ENCODE results near the gene TNFRSF9.

TNFRSF9 gene

DNA sequence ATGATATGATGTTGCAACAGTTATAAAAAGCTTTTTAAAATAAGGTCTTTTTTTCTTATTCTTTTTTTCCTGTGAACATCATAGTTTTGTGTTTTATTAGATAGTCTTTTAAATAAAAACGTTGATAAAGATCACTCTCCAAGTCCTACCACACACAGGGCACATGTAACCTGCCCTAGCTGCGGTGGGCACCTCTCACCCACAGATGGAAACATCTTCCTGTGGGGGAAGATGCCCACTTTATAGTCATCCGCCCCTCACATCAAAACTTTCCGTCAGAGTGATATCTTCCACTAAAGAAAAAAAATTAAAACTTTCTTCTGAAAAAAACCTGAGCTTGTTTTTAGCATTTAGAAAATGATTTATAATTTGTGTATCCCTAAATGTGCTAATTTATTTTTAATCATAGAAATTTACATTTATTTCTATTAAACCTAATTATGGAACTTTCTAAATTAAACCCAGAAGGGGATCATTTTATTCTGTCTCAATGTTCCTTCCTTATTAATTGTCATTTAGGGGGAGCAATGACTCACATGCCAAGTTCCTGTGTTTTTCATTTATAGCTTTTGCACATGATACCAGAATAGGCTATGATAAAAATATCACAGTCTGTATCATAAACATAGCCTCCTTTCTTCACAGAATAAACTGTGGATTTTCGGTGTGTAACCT is 24.7 kb downstream of the TNFRSF9 start:
- DNase-seq: no peak

DNA sequence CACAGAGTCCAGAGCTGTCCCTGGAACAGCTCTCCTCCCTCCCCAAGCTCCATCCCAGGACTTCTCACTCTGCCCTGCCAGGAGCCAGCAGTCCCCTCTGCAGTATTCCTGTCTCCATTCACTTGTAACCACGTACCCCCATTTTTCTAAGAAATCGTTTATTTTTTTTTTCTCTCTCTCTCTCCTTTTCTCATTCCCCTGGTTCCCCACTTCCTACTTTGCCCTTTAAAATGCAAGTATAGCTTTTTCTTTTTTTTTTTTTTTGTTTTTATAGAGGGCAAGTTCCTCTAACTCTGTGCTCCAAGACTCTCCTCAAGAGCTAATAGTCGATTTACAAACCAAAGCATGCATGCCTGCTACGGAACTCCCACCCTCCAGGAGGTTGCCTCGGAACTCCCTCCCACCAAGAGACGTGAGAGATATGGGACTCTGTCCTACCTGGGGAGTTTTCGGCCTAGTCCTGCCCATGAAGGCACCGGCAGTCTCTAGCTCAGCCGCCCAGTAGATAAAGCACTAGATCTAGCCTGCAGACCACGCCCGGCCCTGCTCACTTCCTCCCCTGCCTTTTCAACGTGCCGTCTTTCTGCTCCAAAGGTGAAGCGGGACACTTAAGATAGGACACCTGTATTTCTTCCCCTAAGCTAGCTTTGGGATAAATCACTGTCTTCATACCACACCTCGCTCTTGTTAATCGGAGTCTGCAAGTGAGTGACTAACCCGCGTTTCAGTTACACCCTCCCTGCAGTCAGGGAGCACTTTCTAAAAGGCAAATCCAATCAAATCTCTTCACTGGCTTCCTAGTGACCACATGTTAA is 27.7 kb downstream of the TNFRSF9 start:
- DNase-seq: no peak

DNA sequence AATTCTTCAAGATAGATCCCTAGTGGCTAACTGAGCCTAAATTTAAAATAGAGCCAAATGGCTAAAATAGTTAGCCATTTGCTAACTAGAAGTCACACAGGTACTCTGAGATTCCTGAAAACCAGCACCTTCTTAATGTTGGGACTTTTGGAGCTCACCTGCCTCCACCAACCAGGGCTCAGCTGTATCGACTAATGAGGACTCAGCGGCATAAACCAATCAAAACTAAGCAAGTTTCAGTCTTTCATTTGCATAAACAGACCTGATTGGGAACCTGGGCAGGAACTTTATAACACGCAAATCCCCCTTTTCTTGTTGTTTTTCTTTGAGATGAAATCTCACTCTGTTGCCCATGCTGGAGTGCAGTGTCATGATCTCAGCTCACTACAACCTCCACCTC is 28.5 kb downstream of the TNFRSF9 start:
- no peak for DNase-seq

DNA sequence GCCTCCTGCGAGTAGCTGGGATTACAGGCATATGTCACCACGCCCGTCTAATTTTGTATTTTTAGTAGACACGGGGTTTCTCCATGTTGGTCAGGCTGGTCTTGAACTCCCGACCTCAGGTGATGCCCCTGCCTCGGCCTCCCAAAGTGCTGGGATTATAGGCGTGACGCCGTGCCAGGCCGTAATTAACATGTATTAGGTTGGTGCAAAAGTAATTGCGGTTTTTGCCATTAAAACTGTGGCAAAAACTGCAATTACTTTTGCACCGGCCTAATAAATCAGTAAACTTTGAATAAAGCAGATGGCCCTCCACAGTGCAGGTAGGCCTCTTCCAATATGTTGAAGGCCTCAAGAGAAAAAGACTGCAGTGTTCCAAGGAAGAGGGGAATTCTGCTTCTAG is 35.4 kb downstream of the TNFRSF9 start:
- no peak for DNase-seq

DNA sequence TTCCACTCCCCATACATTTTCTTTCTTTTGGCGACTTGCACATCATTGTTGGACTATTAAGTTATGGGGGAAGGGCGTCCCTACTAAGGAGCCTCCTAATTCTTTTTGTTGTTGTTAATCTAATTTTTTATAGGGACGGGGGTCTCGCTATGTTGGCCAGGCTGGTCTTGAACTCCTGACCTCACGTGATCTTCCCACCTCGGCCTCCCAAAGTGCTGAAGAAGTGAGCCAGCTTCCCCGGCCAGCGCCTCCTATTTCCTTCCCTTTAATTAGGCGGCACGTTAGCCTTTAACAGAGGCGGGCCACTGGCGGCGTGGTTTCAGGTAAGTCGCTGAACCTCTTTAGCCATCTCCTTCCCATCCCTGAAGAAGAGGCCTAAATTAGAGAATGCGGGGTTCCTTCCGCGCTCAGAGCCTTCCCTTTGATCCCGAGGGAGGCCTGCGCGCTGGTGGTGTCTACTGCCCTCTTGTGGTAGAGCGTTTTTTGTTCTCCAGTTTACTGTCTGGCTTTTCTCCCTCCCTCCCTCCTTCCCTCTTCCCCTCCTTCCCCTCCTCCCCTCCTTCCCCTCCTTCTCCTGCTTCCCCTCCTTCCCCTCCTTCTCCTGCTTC is 38.1 kb downstream of the TNFRSF9 start:
- peak; percentile 72 for DNase-seq

DNA sequence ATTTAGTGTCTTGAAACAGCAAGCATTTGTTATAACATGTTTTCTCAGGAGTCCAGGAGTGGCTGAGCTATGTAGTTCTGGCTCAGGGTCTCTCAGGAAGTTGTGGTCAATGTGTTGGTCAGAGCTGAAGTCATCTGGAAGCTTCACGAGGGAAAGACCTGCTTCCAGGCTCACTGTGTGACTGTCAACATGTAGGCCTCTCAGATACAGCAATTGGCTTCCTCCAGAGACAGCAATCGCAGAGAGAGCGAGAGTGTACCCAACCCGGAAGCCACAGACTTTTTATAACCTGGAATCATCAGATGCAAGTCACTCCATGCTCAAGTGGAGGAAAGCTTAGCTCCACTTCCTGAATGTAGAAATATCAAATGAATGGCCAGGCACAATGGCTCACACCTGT is 40.9 kb downstream of the TNFRSF9 start:
- peak; percentile 16 for DNase-seq

DNA sequence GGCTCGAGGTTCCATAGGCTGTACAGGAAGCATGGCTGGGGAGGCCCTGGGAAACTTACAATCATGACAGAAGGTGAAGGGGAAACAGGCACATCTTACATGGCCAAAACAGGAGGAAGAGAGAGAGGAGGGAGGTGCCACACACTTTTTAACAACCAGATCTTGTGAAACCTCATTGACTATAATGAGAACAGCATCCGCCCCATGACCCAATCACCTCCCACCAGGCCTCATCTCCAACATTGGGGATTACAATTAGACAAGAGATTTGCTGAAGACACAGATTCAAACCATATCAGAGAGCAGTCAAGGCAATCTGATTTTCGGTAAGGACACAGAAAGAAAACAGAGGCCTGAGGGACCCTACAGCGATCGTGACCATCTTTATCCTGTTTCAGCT is 41.7 kb downstream of the TNFRSF9 start:
- DNase-seq: no peak

DNA sequence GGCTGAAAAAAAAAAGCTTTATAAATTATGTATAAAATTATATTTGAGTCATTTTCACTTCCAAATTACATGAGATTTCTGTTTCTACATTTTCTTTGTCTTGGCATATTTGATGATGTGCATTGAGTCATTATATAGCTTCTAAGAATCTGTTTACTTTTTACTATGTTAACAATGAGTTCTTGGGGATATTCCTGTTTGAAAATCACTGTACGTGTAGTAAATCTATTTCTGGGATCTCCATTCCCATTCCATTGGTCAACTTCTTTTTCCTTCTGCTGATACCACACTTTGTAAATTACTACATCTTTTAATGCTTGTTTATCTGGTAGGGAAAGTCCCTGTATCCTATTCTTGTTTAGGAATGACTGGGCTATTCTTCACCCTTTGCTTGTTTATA is 43.6 kb downstream of the TNFRSF9 start:
- no peak for DNase-seq

DNA sequence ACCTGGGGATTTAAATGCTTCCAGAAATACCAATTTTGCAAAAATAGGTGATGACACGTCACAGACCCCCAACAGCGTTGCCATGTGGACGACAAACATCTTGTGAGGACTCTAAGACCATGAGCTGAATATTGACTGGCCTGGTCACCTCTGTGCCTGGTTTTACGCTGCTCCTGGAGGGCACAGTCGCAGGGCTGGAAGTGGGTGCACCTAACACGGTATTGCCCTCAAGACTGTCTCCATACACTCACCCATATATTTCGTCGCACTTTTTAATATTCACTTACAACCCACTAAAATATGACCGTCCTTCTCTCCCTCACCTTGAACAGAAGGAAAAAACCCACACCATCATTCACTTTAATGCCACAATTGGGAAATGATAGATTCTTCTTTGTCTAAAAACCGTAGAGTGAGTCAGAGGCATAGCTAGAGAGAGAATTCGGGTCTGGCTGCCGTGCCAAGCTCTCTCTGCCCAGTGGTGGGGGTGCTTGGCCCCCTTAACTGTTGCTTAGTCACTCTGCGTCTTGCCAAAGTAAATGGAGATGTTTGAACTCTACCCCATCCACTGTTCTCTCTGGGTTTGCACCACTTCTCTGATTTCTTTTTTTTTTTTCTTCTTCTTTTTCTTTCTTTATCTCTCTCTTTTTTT is 47.0 kb downstream of the TNFRSF9 start:
- no peak for DNase-seq

DNA sequence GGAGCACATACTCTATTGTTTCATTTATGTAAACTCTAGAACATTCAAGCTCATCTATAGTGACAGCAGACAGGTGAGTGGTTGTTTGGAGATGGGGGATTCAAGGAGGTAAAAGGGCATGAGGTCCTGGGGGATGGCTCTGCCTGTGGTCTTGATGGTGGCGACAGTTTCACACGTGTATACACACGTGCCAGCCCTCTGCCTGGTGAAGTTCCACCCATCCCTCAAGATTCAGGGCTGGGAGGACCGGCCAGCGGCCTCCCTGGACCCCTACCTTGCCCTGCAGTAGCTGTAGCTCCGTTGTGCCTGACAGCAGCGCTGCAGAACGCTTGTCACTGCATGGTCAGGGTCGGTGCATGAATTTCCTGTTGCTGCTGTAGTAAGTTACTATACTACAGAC is 48.8 kb downstream of the TNFRSF9 start:
- DNase-seq: no peak

DNA sequence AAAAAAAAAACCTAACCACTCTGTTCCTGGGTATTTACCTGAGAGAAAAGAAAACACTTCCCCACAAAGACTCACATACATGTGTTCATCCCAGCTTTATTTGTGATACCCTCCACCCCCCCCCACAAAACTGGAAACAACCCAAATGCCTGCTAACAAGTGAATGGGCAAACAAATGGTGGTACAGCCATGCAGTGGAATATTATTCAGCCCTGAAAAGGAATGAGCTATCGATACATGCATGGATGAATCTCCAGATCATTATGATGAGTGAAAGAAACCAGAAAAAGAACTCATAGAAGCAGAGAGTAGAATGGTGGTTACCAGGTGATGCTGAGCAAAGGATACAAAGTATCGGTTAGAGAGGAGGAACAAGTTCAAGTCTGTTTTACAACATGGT is 49.8 kb downstream of the TNFRSF9 start:
- no peak for DNase-seq

DNA sequence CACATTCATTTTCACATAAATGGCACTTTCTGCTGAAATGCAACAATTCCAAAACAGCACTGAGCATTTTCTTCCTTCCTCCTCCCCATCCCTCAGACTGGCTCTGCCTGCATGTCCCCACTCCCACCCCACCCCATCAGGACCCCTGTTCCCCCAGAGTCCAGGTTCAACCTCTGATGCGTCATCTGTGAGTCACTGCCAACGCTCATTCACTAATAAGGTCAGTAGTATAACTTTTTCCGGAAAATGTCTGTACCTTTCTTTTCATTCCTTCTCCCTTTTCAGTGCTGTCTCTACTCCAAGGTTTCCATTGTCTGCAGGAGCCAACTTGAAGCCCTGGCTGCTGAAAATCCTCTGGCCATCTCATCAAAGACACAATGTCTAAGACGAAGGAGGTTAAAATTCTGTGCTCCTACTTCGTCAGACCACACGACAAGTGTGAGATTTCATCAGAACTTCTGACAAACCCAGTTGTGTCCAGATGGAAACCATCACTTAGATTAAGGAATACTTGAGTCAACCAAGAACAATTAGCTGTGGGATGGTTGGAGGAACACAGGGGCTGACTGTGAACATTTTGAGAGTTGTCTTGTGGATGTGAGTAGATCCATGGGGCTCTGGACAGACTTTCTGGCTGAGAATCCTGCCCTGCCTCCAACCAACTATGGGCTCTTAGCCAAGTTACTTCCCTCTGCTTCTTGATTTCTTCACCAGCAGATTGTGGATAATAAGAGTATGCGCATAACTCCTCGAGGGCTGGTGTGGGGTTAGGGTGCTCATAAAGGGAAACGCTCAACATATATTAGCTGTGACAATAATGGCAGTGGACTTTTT is 52.2 kb downstream of the TNFRSF9 start:
- no peak for DNase-seq

DNA sequence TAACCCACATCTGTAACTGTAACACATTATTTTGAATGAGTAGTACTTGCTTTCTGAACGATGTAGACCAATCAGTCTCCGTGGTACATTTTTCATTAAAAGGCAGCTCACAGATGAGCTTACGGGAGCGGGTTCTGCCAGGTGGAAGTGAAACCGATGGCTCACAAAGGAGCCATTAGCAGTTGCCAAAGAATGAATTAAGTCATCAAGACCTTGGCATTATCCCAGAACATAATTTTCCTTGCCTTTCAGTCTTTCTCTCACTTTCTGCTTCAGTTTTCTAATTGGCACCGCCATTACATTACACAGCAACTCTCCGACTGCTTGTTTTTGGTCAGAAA is 54.3 kb downstream of the TNFRSF9 start:
- DNase-seq: no peak

DNA sequence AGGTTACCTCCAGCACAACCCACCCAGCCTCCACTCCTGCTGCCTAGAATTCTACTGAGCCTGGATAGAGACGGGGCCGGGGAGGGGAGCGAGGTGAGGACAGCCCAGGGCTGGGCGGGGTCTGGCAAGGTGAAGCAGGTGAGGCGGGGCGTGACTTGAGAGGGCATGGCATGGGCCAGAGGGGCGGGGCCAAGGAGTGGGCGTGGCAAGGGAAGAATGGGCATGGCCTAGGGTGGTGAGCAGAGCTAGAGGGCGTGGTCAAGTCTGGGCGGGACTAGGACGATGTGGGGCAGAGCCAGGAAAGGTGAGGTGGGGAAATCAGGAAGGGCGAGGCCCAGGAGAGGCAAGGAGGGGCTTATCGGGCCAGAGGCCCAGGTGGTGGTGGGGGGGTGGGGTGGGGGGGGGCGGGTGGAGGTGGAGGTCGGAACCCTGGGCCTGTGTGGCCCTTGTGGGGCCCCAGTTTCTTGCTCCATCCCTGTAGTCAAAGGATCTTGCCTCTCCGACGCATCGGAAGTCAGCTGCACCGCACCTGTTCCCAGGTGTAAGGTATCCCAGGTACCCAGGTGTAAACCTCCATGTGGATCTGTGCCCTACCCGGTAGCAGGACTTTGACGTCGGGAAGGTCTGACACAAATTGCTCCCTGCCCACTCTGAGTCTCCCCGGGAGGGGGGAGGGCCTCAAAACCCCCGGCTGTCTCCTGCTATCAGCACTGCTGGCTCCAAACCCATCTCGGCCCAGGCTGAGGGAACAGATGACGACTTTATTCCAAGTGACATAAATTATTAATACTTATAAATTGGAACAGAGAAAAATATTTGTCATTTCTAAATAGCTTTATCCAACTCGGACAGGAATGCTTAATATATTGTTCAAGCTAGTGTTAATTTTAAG is 54.9 kb downstream of the TNFRSF9 start:
- DNase-seq: peak; percentile 22

DNA sequence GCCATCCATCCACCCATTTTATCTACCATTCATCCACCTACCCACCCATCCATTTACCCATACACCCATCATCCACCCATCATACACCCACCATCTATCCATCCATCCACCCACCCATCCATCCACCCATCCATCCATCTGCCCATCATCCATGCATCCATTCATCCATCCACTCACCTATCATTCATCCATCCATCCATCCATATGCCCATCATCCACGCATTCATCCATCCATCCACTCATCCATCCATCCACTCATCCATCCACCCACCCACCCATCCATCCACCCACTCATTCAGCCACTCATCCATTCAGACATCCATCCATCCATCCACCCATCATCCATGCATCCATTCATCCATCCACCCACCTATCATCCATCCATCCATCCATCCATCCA is 55.9 kb downstream of the TNFRSF9 start:
- no peak for DNase-seq

DNA sequence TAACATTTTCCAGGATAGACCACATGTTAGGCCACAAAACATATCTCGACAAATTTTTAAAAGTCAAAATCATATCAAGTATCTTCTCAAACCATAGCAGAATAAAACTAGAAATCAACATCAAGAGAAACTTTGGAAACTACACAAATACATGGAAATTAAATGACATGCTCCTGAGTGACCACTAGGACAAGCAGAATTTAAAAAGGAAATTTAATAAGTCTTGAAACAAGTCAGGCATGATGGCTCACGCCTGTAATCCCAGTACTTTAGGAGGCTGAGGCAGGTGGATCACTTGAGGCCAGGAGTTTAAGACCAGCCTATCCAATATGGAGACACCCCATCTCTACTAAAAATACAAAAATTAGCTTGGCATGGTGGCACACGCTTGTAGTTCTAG is 61.4 kb downstream of the TNFRSF9 start:
- no peak for DNase-seq

DNA sequence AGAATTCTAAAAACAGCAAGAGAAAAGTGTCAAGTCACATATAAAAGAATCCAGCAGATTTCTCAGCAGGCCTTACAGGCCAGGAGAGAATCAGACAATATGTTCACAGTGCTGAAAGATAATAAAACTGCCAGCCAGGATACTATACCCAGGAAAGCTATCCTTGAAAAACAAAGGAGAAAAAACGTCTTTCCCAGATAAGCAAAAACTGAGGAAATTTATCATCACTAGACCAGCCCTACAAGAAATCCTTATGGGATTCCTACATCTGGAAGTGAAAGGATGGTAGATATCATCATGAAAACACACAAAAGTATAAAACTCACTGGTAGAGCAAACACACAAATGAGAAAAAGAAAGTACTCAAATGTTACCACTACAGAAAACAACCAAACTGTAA is 62.6 kb downstream of the TNFRSF9 start:
- no peak for DNase-seq

DNA sequence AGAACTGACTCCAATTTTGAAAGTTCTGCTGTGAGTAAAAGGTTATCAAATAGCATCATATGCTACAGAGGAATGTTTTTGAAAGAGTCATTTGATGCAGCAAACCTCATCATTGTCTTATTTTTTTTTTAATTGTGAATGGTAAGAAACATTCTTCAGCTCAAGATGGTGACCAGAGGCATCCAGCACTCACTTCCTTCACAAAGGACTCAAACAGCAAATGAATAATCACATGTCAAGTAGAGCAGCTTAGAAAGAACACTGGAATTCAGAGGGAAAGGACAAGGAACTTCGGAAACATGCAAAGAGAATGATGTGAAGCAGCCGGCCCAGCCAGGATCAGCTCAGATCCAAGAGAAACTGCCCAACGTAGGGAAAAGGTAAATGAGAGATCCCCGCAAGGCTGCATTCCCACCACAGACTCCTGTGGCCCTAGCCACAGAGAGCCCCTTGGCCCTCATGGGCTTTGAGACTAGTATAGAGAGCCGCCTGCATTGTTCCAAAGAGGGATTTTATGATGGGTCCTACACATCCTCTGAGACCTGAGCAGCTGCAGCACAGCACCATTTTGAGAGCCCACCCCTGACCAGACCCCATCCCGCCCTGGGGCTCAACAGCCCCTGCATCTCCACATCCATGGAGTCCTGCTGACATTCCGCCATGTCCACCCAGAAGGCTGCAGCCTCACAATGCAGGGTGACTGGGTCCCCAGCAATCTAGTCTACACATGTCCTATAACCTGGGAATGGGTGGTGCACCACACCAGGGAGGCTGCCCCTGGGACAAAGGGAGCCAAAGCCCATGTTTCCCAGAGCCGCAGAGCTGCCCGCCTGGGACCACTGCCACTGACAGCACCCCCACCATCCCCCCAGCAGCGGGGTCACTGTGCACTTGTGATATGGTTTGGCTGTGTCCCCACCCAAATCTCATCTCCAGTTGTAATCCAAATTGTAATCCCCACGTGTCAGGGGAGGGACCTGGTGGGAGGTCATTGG is 66.5 kb downstream of the TNFRSF9 start:
- DNase-seq: no peak

DNA sequence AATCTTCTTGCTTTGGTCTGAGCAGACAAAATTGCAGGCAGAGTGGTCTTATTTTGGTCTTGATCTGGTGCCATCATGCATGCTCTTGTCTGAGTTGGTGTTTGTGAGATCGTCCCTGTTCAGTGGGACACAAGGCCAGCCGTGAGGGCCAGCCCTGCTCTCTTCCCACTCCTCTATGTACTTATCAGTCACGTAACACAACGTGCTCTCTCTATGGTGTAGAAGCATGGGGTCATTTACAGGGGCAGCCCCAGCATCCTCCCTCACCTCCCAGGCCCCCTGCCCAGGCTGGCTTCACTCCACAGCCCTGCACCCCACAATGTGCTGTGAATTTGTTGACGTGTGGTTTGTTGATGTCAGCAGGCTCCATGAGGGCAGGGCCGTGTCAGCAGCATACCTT is 69.5 kb downstream of the TNFRSF9 start:
- DNase-seq: no peak

DNA sequence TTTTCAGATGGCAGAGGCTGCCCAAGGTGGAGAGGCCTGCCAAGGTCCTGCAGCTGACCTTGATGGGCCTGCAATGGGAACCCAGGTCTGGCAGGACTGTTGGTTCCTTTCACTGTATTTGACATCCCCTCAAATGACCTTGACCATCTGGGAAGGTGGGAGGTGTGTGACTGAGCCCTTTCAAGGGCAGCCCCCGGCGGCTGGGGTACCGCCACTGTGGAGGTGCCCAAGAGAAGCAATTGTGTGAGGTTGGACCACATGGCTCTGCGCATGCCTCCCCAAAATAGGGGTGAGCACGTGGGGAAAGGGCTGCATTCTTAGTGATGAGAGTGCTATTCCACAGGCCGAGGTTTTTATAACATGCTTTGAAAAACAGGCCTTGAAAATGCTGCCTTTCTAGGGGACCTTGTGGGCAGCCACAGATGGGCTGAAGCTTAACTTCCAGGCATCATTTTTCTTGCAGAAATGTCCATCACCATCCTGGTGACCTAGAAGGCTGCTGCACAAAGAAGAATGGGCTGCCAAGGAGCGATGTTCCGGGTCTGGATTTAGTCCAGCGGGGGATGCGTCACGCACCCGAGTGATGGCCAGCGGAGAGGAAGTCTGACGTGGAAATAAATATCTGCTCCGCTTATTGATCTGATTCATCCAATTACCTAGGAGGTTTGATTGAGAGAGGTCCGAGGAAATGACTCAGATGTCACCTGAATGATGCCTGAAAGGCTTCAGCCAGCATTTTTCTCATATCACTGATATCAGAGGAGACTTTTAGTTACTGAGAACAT is 71.3 kb downstream of the TNFRSF9 start:
- no peak for DNase-seq

Data from hematopoietic multipotent progenitor cell treated with erythropoietin and hydrocortisone succinate and interleukin-3 and kit ligand, for 8 days (in vitro differentiated cells).